LNCAP (cell line): ENCODE results near the gene AFF4.

Experiments
- TF ChIP-seq, protein P1 (sequence below): fragments of 450-650 bp; IDR thresholded peaks from 2 replicates; pipeline ENCODE4 v1.5.1; 2017; ENCODE audit warnings: mild to moderate bottlenecking

AFF4 gene

GRCh38 chr5:132981288-132981687 lies 17.9 kb upstream of the AFF4 start:
- TF ChIP-seq, protein P1, sequence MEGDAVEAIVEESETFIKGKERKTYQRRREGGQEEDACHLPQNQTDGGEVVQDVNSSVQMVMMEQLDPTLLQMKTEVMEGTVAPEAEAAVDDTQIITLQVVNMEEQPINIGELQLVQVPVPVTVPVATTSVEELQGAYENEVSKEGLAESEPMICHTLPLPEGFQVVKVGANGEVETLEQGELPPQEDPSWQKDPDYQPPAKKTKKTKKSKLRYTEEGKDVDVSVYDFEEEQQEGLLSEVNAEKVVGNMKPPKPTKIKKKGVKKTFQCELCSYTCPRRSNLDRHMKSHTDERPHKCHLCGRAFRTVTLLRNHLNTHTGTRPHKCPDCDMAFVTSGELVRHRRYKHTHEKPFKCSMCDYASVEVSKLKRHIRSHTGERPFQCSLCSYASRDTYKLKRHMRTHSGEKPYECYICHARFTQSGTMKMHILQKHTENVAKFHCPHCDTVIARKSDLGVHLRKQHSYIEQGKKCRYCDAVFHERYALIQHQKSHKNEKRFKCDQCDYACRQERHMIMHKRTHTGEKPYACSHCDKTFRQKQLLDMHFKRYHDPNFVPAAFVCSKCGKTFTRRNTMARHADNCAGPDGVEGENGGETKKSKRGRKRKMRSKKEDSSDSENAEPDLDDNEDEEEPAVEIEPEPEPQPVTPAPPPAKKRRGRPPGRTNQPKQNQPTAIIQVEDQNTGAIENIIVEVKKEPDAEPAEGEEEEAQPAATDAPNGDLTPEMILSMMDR: no peak

DNA sequence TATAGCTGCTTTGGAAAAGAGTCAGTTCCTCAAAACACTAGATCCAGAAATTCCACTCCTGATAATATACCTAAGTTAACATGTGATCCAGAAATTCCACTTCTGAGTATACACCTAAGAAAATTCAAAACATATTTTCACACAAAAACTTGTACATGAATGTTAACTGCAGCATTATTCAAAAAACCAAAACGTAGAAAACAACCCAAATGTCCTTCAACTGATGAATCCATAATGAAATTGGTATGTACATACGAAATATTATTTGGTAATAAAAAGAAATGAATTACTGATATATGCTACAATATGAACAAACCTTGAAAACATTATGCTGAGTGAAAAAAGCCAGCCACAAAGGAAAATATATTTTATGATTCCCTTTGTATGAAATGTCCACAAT lies 16.5 kb upstream of the AFF4 start:
- TF ChIP-seq, protein P1: no peak

GRCh38 chr5:132979367-132979940 lies 16.0 kb upstream of the AFF4 start:
- TF ChIP-seq, protein P1: no peak

DNA sequence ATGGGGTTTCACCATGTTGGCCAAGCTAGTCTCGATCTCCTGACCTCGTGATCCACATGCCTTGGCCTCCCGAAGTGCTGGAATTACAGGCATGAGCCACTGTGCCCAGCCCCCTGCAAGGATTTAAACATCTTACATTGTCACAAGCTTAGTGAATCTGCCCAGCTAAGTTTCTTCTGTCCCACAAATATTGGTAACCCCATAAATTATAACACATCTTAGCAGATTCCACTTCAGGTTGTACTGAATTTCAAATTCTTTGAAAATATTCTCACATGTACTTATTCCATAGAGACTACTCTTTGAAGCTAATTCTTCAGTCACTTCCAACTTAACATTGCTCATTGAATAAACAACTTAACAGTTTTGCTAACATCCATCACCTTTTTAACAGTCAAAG lies 13.4 kb upstream of the AFF4 start:
- TF ChIP-seq, protein P1: no peak

GRCh38 chr5:132971483-132972435 lies 8.3 kb upstream of the AFF4 start:
- TF ChIP-seq, protein P1: no peak

GRCh38 chr5:132965120-132965519 lies 1.7 kb upstream of the AFF4 start:
- TF ChIP-seq, protein P1: no peak

- TF ChIP-seq, protein P1: no peak
Measured at GRCh38 chr5:132962429-132963021, 909 bp downstream of the AFF4 start.
